HepG2 (cell line): ENCODE measurements around the gene ACTN1.

Experiments
- ATF3 ChIP-seq: sonication (generic); formaldehyde crosslinking; IDR thresholded peaks from 2 replicates; pipeline ENCODE4 v1.4.0; 2020; ENCODE audit warnings: missing genetic modification reagents
- CHD2 ChIP-seq: IDR thresholded peaks from 2 replicates; pipeline ENCODE4 v1.6.1; 2011; ENCODE audit warnings: low read depth, low read length, improper control_type of control experiment
- CTCF ChIP-seq: sonication (generic); formaldehyde crosslinking; IDR thresholded peaks from 2 replicates; pipeline ENCODE4 v1.5.0; 2020; ENCODE audit warnings: mild to moderate bottlenecking, missing genetic modification reagents, moderate library complexity
- HHEX ChIP-seq: IDR thresholded peaks from 2 replicates; pipeline ENCODE4 v1.6.1; 2016; ENCODE audit warnings: control low read depth
- HINFP ChIP-seq: sonication (generic); formaldehyde crosslinking; IDR thresholded peaks from 2 replicates; pipeline ENCODE4 v1.4.0; 2020; ENCODE audit warnings: low read depth, mild to moderate bottlenecking, missing genetic modification reagents
- NFIC ChIP-seq: IDR thresholded peaks from 2 replicates; pipeline ENCODE4 v1.6.1; 2012; ENCODE audit warnings: mild to moderate bottlenecking, low read length, inconsistent platforms
- POGK ChIP-seq: sonication (generic); formaldehyde crosslinking; conservative IDR thresholded peaks from 2 replicates; pipeline ENCODE4 v1.8.0; 2022; ENCODE audit warnings: mild to moderate bottlenecking, moderate library complexity, missing genetic modification reagents
- POLR2A ChIP-seq, 2 experiments: IDR thresholded peaks; 2 replicates each; pipeline ENCODE4 v1.6.1; 2011; ENCODE audit warnings: low read depth in 2 of 2, low read length in 2 of 2, mild to moderate bottlenecking in 1 of 2, moderate library complexity in 1 of 2; ENCODE audit not compliant: insufficient read depth in 1 of 2
- ZMYM4 ChIP-seq: sonication (generic); formaldehyde crosslinking; IDR thresholded peaks from 2 replicates; pipeline ENCODE4 v1.8.1; 2023; ENCODE audit warnings: mild to moderate bottlenecking, missing genetic modification reagents

- no peak for TF ChIP-seq POLR2A (IDR thresholded peaks at IDR 0.05; ENCODE audit: insufficient read depth in 1 of 2, low read depth in 2 of 2, low read length in 2 of 2)
- TF ChIP-seq ZMYM4 (CRISPR knock-in tag) = no peak
- TF ChIP-seq CHD2 = no peak
- no peak for TF ChIP-seq POGK (CRISPR knock-in tag)
- no peak for TF ChIP-seq ATF3
- no peak for TF ChIP-seq CTCF (CRISPR knock-in tag)
- TF ChIP-seq HHEX = no peak
- no peak for TF ChIP-seq HINFP (CRISPR knock-in tag)
- no peak for TF ChIP-seq NFIC
Observed at GRCh38 chr14:68936476-68936875, 42.6 kb downstream of the ACTN1 start.
